Psoas muscle (tissue), 8 donors: Measurements from ENCODE around the gene PIWIL1. TPM values are rescaled to one million over a fixed set of nuclear protein-coding genes. Genes with fewer than 3 reads are reported as not detected.

Experiments used
- ATAC-seq, 4 donors: fragments of 200-7000 bp; cut with Tn5 transposase; one replicate each; pipeline ENCODE4 v1.9.1; 2020; ENCODE audit warnings: moderate library complexity in 3 of 4, mild to moderate bottlenecking in 2 of 4
- DNase-seq, 2 donors: peaks; one replicate each; pipeline ENCODE4 v3.0.0-alpha.2; 2020
- H3K27ac ChIP-seq: fragments of 200-600 bp; one replicate; pipeline ENCODE4 v1.8.0; 2022
- H3K27me3 ChIP-seq, 3 donors: fragments of 200-600 bp in 1 of 3; one replicate each; pipeline versions ENCODE4 v1.6.1 to v1.8.0; 2013 to 2022; ENCODE audit warnings: low read length in 2 of 3, mild to moderate bottlenecking in 2 of 3, moderate library complexity in 1 of 3; ENCODE audit not compliant: insufficient read depth in 3 of 3
- H3K36me3 ChIP-seq, 2 donors: fragments of 200-600 bp in 1 of 2; one replicate each; pipeline versions ENCODE4 v1.6.1 to v1.8.0; 2013 to 2022; ENCODE audit warnings: low read depth in 1 of 2, mild to moderate bottlenecking in 1 of 2, moderate library complexity in 1 of 2; ENCODE audit not compliant: insufficient read depth in 1 of 2
- H3K4me1 ChIP-seq: fragments of 200-600 bp; one replicate; pipeline ENCODE4 v1.8.0; 2022
- H3K4me3 ChIP-seq: fragments of 200-600 bp; one replicate; pipeline ENCODE4 v1.8.0; 2022; ENCODE audit warnings: mild to moderate bottlenecking
- H3K9me3 ChIP-seq: fragments of 200-600 bp; one replicate; pipeline ENCODE4 v1.8.0; 2022
- CTCF ChIP-seq: fragments of 200-600 bp; IDR thresholded peaks from one replicate; pipeline ENCODE4 v1.8.0; 2022; ENCODE audit warnings: antibody characterized with exemption
- WGBS, 3 donors: extraction: QIAGEN DNeasy Blood & Tissue Kit; methylation state at CpG; one replicate each; pipeline versions ENCODE4 v1.1.6 to v1.1.7; 2013; 5-methylcytosine and 5-hydroxymethylcytosine counted together
- intact Hi-C, 2 donors: fragments of 100-400 bp; cut with DNase I; formaldehyde crosslinking; loops; one replicate each; pipeline versions ENCODE4 v1.11.0 to v1.14.2; 2022
- polyA plus RNA-seq, 3 donors: library from polyadenylated mRNA; stranded (reverse); fragments of 200-250 nt; gene quantifications; one replicate each; pipeline ENCODE4 v1.2.3, GENCODE V29; 2013
- total RNA-seq, 4 donors: library from RNA; stranded (reverse); fragmentation: NEBNext Ultra II Directional in 2 of 4; extraction: Animal tissue kit (Norgen Biotek cat#: 25700) in 2 of 4; gene quantifications; one replicate each; pipeline versions ENCODE4 v1.2.1 to v1.2.4, GENCODE V29; 2021 to 2023
- donor health status: healthy with polysubstance abuse.
- donor health status: DM: no; HTN: no; CAD: no; lungs with moderate emphysema.
- donor health status: Bipolar disorder and iron deficiency.
- donor health status: healthy.
- donor health status: DM: yes; HTN: yes; CAD: no.
- donor health status: DM: no; HTN: no; CAD: no.
- donor health status: DM: no; HTN: no; CAD: no.
- donor health status: DM: yes; HTN: yes; CAD: no.

The PIWIL1 gene
- total and polyA plus RNA-seq, 7 donors, result not detected

GRCh38 chr12:130344529-130344928 lies 6.8 kb downstream of the PIWIL1 start:
- Histone ChIP-seq H3K4me3 (no peak overlapping the region), H3K9me3 (no peaks in the 10 kb centered on the region), H3K4me1 (no peaks in the 10 kb centered on the region), H3K27me3 (peaks cover 5 to 7% (median 7%) of the 10 kb centered on the region in 3 donors), H3K27ac (no peak overlapping the region), H3K36me3 (no peaks in the 10 kb centered on the region)
- ATAC-seq, result no peak
- DNase-seq, result no peak
- intact Hi-C loops, result no loop called here
- TF ChIP-seq CTCF, result no peak

- no peaks in the 10 kb centered on the region for H3K36me3 ChIP-seq
- no peak for DNase-seq
- H3K4me1 ChIP-seq, result no peaks in the 10 kb centered on the region
- no peak overlapping the region for H3K27ac ChIP-seq
- WGBS, 3 donors, result 85 to 91% (median 91%) methylated on average over 1 of the region's 1 CpG
- H3K9me3 ChIP-seq, result no peaks in the 10 kb centered on the region
- ATAC-seq, result no peak
- intact Hi-C loops, result no loop called here
- peaks cover 0 to 5% (median 1%) of the 10 kb centered on the region in 3 donors for H3K27me3 ChIP-seq
- TF ChIP-seq CTCF, result no peak
- no peak overlapping the region for H3K4me3 ChIP-seq
Observed at GRCh38 chr12:130345292-130345691, 7.6 kb downstream of the PIWIL1 start.

GRCh38 chr12:130347588-130347987 lies 9.9 kb downstream of the PIWIL1 start:
- no peak for TF ChIP-seq CTCF
- no peak for DNase-seq
- H3K4me3 ChIP-seq, result no peak overlapping the region
- H3K27ac ChIP-seq, result no peak overlapping the region
- ATAC-seq, result no peak
- H3K36me3 ChIP-seq, result no peaks in the 10 kb centered on the region
- H3K9me3 ChIP-seq, result no peaks in the 10 kb centered on the region
- WGBS, 3 donors, result 23 to 72% (median 44%) methylated on average over 7 of the region's 7 CpGs
- peaks cover 1 to 5% (median 2%) of the 10 kb centered on the region in 3 donors for H3K27me3 ChIP-seq
- no peaks in the 10 kb centered on the region for H3K4me1 ChIP-seq
- intact Hi-C loops, result no loop called here

GRCh38 chr12:130350715-130351114 lies 13.0 kb downstream of the PIWIL1 start:
- ATAC-seq (no peak), DNase-seq (no peak)
- no peak for TF ChIP-seq CTCF
- H3K36me3 ChIP-seq, result no peaks in the 10 kb centered on the region
- no peaks in the 10 kb centered on the region for H3K9me3 ChIP-seq
- no peak overlapping the region for H3K27ac ChIP-seq
- no peaks in the 10 kb centered on the region for H3K4me1 ChIP-seq
- WGBS, 3 donors, result 21 to 30% (median 23%) methylated on average over 2 of the region's 2 CpGs
- intact Hi-C loops, result no loop called here
- H3K27me3 ChIP-seq, result peaks cover 0 to 9% (median 2%) of the 10 kb centered on the region in 3 donors
- H3K4me3 ChIP-seq, result no peak overlapping the region

GRCh38 chr12:130351326-130351725 lies 13.6 kb downstream of the PIWIL1 start:
- 80 to 89% (median 82%) methylated on average over 5 of the region's 5 CpGs for WGBS, 3 donors
- Histone ChIP-seq H3K4me1 (no peaks in the 10 kb centered on the region), H3K27me3 (peaks cover 0 to 8% (median 2%) of the 10 kb centered on the region in 3 donors), H3K27ac (no peak overlapping the region), H3K9me3 (no peaks in the 10 kb centered on the region), H3K4me3 (no peak overlapping the region), H3K36me3 (no peaks in the 10 kb centered on the region)
- intact Hi-C loops, result no loop called here
- DNase-seq (no peak), ATAC-seq (no peak)
- no peak for TF ChIP-seq CTCF
